ENCODE data around the gene PNCK.

DNA sequence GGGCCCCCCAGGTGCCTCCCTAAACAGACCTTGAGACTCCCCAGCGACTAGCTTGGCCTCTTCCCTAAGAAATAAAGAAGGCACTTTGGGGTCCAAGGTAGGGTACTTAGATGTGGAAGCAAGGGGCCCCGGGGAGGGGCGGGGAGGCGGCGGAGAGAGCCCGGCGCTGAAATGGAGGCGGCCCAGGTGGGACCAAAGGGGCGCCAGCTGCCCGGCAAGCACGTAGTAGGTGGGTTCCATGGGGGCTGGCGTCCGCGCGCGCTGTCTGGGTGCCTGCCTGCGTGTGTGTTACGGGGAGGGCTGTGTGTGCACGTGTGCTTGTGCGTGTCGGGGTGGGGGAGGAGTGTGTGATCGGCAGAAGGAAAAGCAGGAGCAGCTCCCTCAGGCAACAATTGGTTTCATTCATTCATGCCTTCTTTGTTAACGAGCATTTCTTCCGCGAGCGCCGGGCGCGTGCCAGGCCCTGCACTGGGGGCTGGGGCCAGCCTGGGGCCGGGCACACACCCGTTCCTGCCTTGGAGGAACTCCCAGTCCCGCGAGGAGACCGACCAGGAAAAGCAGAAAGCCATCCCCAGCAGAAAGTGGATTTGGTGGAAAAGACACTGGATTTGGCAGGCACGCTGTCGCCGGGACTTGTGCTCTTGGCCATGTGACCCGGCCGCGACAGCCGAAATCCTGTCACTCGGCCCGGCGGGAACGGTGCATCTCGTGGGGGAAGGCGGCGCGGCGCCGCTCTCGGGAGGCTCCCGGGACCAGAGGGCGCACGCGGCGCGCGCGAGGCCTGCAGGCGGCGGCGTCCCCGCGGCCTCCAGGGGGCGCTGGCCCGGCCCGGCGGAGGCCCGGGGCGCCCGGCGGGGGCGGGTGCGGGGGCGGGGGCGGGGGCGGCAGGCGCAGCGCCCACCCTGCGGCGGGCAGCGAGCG is 29.9 kb downstream of the PNCK start:
- TF ChIP-seq ZNF274 (IDR thresholded peaks at IDR 0.05; ENCODE audit: low read depth, low read length) (no peak), SUZ12 (IDR thresholded peaks at IDR 0.05; ENCODE audit: extremely low read depth, insufficient read depth, insufficient read length) (no peak), YY1 (IDR thresholded peaks at IDR 0.05; ENCODE audit: insufficient read depth, insufficient read length) (no peak)

Measured in NT2/D1 (cell line).